NB4 (cell line): Measurements from ENCODE around the gene ACTA2.

Experiments used
- CTCF ChIP-seq: IDR thresholded peaks from one replicate; pipeline ENCODE4 v1.5.1; 2012; ENCODE audit warnings: low read depth, low read length
- MAX ChIP-seq: IDR thresholded peaks from 2 replicates; pipeline ENCODE4 v1.6.1; 2011; ENCODE audit warnings: low read depth, low read length
- MYC ChIP-seq: IDR thresholded peaks from 2 replicates; pipeline ENCODE4 v1.6.1; 2011; ENCODE audit warnings: low read depth, low read length
- POLR2A ChIP-seq: IDR thresholded peaks from 2 replicates; pipeline ENCODE4 v1.6.1; 2011; ENCODE audit warnings: mild to moderate bottlenecking; ENCODE audit not compliant: insufficient read length; ENCODE audit errors: extremely low read depth

- TF ChIP-seq POLR2A = no peak
- no peak for TF ChIP-seq CTCF
- TF ChIP-seq MAX = no peak
- TF ChIP-seq MYC = no peak
Observed at GRCh38 chr10:88983939-88984338, 31.4 kb upstream of the ACTA2 start.
